Activated CD4-positive, alpha-beta T cell treated with anti-CD3 and anti-CD28 coated beads, Interleukin-2, amount 50 U/mL, for 4 hours (primary cell): ENCODE results near the gene PTPRK.
"Not testable (repeated sequence)": the region's sequence is repeated elsewhere in the genome, so short reads cannot be mapped to it uniquely, and the experiment has no call there.

Experiments used
- DNase-seq, 2 experiments: peaks; one replicate each; pipeline ENCODE4 v3.0.0-alpha.2; 2020

Gene PTPRK

GRCh38 chr6:128057541-128057940, 462.9 kb downstream of the PTPRK start:
- DNase-seq, result no peak

GRCh38 chr6:128053109-128053508, 467.3 kb downstream of the PTPRK start:
- DNase-seq, result no peak

- no peak for DNase-seq
Observed at GRCh38 chr6:128047989-128048388, 472.4 kb downstream of the PTPRK start.

GRCh38 chr6:128046033-128046432, 474.4 kb downstream of the PTPRK start:
- no peak for DNase-seq

- DNase-seq, result no peak
Observed at GRCh38 chr6:128039543-128039942, 480.9 kb downstream of the PTPRK start.

- no peak for DNase-seq
Observed at GRCh38 chr6:128036808-128037570, 483.4 kb downstream of the PTPRK start.

- no peak for DNase-seq
Observed at GRCh38 chr6:128033156-128033555, 487.2 kb downstream of the PTPRK start.

GRCh38 chr6:128032042-128032441, 488.4 kb downstream of the PTPRK start:
- DNase-seq, result no peak

- DNase-seq, result no peak
Observed at GRCh38 chr6:128029826-128030225, 490.6 kb downstream of the PTPRK start.

- DNase-seq, result no peak
Observed at GRCh38 chr6:128028183-128028582, 492.2 kb downstream of the PTPRK start.

- no peak for DNase-seq
Observed at GRCh38 chr6:128025478-128025877, 494.9 kb downstream of the PTPRK start.

- no peak for DNase-seq
Observed at GRCh38 chr6:128024969-128025368, 495.4 kb downstream of the PTPRK start.

GRCh38 chr6:128024046-128024445, 496.4 kb downstream of the PTPRK start:
- DNase-seq, result no peak

GRCh38 chr6:128018821-128019220, 501.6 kb downstream of the PTPRK start:
- no peak for DNase-seq

- no peak for DNase-seq
Observed at GRCh38 chr6:128017288-128017687, 503.1 kb downstream of the PTPRK start.

GRCh38 chr6:128007658-128008057, 512.7 kb downstream of the PTPRK start:
- no peak for DNase-seq

- DNase-seq, result no peak
Observed at GRCh38 chr6:128005009-128005408, 515.4 kb downstream of the PTPRK start.

- no peak for DNase-seq
Observed at GRCh38 chr6:128000363-128000762, 520.0 kb downstream of the PTPRK start.

- no peak for DNase-seq
Observed at GRCh38 chr6:127998985-127999384, 521.4 kb downstream of the PTPRK start.

- no peak for DNase-seq
Observed at GRCh38 chr6:127997496-127998164, 522.8 kb downstream of the PTPRK start.

- no peak for DNase-seq
Observed at GRCh38 chr6:127996925-127997324, 523.5 kb downstream of the PTPRK start.

- DNase-seq, result no peak
Observed at GRCh38 chr6:127992144-127992543, 528.3 kb downstream of the PTPRK start.

GRCh38 chr6:127990074-127990473, 530.3 kb downstream of the PTPRK start:
- no peak for DNase-seq

GRCh38 chr6:127980996-127981395, 539.4 kb downstream of the PTPRK start:
- no peak for DNase-seq

GRCh38 chr6:127978185-127978584, 542.2 kb downstream of the PTPRK start:
- DNase-seq, result not testable (repeated sequence)
